PC-9 (cell line): Measurements from ENCODE around the gene HPX. TPM values are rescaled to one million over a fixed set of nuclear protein-coding genes. Genes with fewer than 3 reads are reported as not detected.

ENCODE experiments used
- BruUV-seq: library from RNA; stranded (reverse); fragments of 400-500 nt; replicated peaks from 2 replicates; lab custom pipeline; 2021; lab: Mats Ljungman, UMichigan
- CTCF ChIA-PET: fragments of 300-600 bp; sonication (Branson Sonifier 250); formaldehyde crosslinking; loops from one replicate; lab custom pipeline; 2022; ENCODE audit warnings: antibody characterized with exemption; lab: Charles Lee
- POLR2A ChIA-PET: fragments of 300-600 bp; sonication (Branson Sonifier 250); formaldehyde crosslinking; loops from one replicate; lab custom pipeline; 2022; ENCODE audit warnings: antibody characterized with exemption; ENCODE audit not compliant: unreplicated experiment; lab: Charles Lee
- DNase-seq, 2 experiments: peaks; one replicate each; pipeline versions ENCODE4 v3.0.0 to v3.0.0-alpha.2; 2015 to 2022; ENCODE audit warnings: mixed read lengths in 1 of 2
- H2AFZ ChIP-seq: fragments of 200-600 bp; sonication (generic); 2 replicates; pipeline ENCODE4 v1.8.1; 2017; ENCODE audit warnings: antibody characterized with exemption
- H3F3A ChIP-seq: fragments of 200-600 bp; sonication (generic); 2 replicates; pipeline ENCODE4 v1.8.1; 2017; ENCODE audit warnings: antibody characterized with exemption, mild to moderate bottlenecking, low read depth; ENCODE audit not compliant: insufficient read depth
- H3K27ac ChIP-seq: fragments of 200-600 bp; sonication (generic); 2 replicates; pipeline ENCODE4 v1.6.1; 2016; ENCODE audit warnings: mixed run types
- H3K27me3 ChIP-seq: fragments of 200-600 bp; sonication (generic); 2 replicates; pipeline ENCODE4 v1.6.1; 2016; ENCODE audit warnings: low read depth, mixed run types; ENCODE audit not compliant: insufficient read depth
- H3K36me3 ChIP-seq: fragments of 200-600 bp; sonication (generic); 2 replicates; pipeline ENCODE4 v1.6.1; 2016; ENCODE audit warnings: low read depth, mixed run types
- H3K4me1 ChIP-seq: fragments of 200-600 bp; sonication (generic); replicated peaks from 2 replicates; pipeline ENCODE4 v1.6.1; 2016; ENCODE audit warnings: mixed run types; ENCODE audit not compliant: insufficient read depth
- H3K4me2 ChIP-seq: fragments of 200-600 bp; sonication (generic); 2 replicates; pipeline ENCODE4 v1.6.1; 2017; ENCODE audit warnings: mixed run types
- H3K4me3 ChIP-seq: fragments of 200-600 bp; sonication (generic); 2 replicates; pipeline ENCODE4 v1.6.1; 2016; ENCODE audit warnings: mixed run types
- H3K79me2 ChIP-seq: fragments of 200-600 bp; sonication (generic); 2 replicates; pipeline ENCODE4 v1.6.1; 2017; ENCODE audit warnings: low read depth, mixed run types
- H3K9me2 ChIP-seq: fragments of 200-600 bp; sonication (generic); 2 replicates; pipeline ENCODE4 v1.8.1; 2017; ENCODE audit warnings: mild to moderate bottlenecking; ENCODE audit not compliant: insufficient read depth
- H3K9me3 ChIP-seq: fragments of 200-600 bp; sonication (generic); 2 replicates; pipeline ENCODE4 v1.8.1; 2016; ENCODE audit warnings: low read depth; ENCODE audit not compliant: insufficient read depth
- H4K20me1 ChIP-seq: fragments of 200-600 bp; sonication (generic); 2 replicates; pipeline ENCODE4 v1.8.1; 2017; ENCODE audit not compliant: insufficient read depth
- EZH2 ChIP-seq: fragments of 200-600 bp; sonication (generic); IDR thresholded peaks from 2 replicates; pipeline ENCODE4 v1.8.0; 2017; ENCODE audit warnings: antibody characterized with exemption, low read depth
- intact Hi-C: fragments of 100-400 bp; cut with micrococcal nuclease; formaldehyde crosslinking; loops from one replicate; pipeline ENCODE4 v1.10.0; 2022; ENCODE audit not compliant: unreplicated experiment
- total RNA-seq: library from RNA; stranded (reverse); gene quantifications from 2 replicates; pipeline ENCODE4 v1.2.3, GENCODE V29; 2021
- TF ChIP-seq, protein P1 (sequence below): fragments of 200-600 bp; sonication (generic); conservative IDR thresholded peaks from 2 replicates; pipeline ENCODE4 v1.6.1; 2017; ENCODE audit warnings: mixed run types, antibody characterized with exemption, mild to moderate bottlenecking, moderate library complexity

HPX gene
- total RNA-seq, 1 experiment from 2014 or later = 0.68 TPM

DNA sequence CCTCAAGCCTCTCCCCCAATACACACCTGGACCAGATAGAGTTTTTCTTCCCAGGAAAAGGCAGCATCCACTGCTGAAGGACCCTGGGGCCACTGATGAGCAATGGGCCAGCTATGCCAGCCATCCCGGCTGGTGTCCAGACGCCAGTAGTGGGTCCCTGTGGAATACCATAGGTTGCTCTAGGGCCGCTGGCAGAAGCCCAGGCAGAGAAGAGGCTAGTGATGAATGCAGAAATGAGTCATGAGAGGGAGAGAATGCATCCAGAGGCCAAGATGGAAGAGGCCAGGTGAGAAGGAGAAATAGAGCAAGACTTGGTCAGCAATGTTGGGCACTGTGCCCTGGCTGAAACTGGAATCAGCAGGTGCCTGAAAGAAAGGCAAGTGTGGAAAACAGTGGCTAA, 8.9 kb downstream of the HPX start:
- Histone ChIP-seq H3K79me2 (no peaks in the 10 kb centered on the region), H3K4me3 (no peak overlapping the region), H2AFZ (no peak overlapping the region), H3K4me2 (no peak overlapping the region), H4K20me1 (no peaks in the 10 kb centered on the region), H3K9me3 (no peaks in the 10 kb centered on the region), H3F3A (no peaks in the 10 kb centered on the region), H3K36me3 (no peaks in the 10 kb centered on the region), H3K27me3 (no peaks in the 10 kb centered on the region), H3K27ac (no peak overlapping the region), H3K4me1 (0 out of 2 replicates have a peak, but pooled peaks cover 3% of the 10 kb centered on the region), H3K9me2 (no peaks in the 10 kb centered on the region)
- ChIA-PET CTCF (no interaction called here), POLR2A (no interaction called here)
- peak; percentile 78 to 83 for DNase-seq
- intact Hi-C loops = loop anchor here (2.0 kb wide), 1 partner anchor 43 kb away; no protein-coding TSS in a partner anchor
- no TSS peak for BruUV-seq
- no peak for TF ChIP-seq EZH2
- TF ChIP-seq, protein P1, sequence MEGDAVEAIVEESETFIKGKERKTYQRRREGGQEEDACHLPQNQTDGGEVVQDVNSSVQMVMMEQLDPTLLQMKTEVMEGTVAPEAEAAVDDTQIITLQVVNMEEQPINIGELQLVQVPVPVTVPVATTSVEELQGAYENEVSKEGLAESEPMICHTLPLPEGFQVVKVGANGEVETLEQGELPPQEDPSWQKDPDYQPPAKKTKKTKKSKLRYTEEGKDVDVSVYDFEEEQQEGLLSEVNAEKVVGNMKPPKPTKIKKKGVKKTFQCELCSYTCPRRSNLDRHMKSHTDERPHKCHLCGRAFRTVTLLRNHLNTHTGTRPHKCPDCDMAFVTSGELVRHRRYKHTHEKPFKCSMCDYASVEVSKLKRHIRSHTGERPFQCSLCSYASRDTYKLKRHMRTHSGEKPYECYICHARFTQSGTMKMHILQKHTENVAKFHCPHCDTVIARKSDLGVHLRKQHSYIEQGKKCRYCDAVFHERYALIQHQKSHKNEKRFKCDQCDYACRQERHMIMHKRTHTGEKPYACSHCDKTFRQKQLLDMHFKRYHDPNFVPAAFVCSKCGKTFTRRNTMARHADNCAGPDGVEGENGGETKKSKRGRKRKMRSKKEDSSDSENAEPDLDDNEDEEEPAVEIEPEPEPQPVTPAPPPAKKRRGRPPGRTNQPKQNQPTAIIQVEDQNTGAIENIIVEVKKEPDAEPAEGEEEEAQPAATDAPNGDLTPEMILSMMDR = no peak

DNA sequence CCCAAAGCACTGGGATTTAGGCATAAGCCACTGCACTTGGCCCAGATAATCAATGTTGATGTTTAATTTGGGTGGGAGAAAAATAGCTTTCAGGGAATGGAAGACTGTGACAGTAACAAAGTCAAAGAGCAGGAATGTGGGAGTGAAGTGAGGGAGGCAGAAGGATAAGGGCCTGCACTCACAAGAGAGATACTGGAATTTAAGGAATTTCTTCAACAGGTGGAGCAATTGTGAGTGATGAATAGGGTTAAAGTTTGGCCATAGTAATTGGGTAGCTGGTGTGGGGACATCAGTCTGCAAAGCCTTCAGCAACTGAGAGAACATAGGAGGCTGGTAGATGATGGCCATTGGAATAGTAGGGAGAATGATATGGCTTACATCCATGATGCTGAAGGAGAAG, 13.3 kb downstream of the HPX start:
- DNase-seq = no peak
- TF ChIP-seq, protein P1 = no peak
- no peak for TF ChIP-seq EZH2
- Histone ChIP-seq H3K27ac (no peak overlapping the region), H3K79me2 (no peaks in the 10 kb centered on the region), H3K9me3 (no peaks in the 10 kb centered on the region), H3K4me3 (no peak overlapping the region), H3K9me2 (no peaks in the 10 kb centered on the region), H3K4me1 (0 out of 2 replicates have a peak, but pooled peaks cover 3% of the 10 kb centered on the region), H2AFZ (no peak overlapping the region), H3K36me3 (no peaks in the 10 kb centered on the region), H3K27me3 (0 out of 2 replicates have a peak, but pooled peaks cover under 1% of the 10 kb centered on the region), H3K4me2 (no peak overlapping the region), H3F3A (no peaks in the 10 kb centered on the region), H4K20me1 (no peaks in the 10 kb centered on the region)
- no TSS peak for BruUV-seq
- ChIA-PET POLR2A (no interaction called here), CTCF (no interaction called here)
- intact Hi-C loops = no loop called here

DNA sequence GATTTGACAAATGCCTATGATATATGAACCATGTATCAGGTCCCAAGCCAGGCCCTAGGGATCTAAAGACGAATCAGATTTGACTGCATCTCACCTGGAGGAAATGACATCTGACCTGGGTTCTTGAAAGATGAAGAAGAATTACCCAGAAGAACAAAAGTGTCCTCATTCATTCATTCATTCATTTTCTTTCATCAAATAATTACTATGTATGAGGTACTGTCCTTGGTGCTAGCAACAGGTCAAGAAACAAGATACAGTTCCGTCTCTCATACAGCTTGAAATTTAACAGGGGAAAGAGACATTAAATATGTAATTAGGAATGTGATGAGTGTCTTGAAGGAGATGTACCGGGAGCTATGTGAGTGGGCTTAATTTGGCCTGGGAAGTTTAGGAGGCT, 20.1 kb downstream of the HPX start:
- Histone ChIP-seq H3K36me3 (no peaks in the 10 kb centered on the region), H3K4me3 (no peak overlapping the region), H3K9me3 (no peaks in the 10 kb centered on the region), H3K27ac (no peak overlapping the region), H3K9me2 (no peaks in the 10 kb centered on the region), H3K79me2 (no peaks in the 10 kb centered on the region), H3K4me2 (no peak overlapping the region), H2AFZ (no peak overlapping the region), H3K4me1 (no peaks in the 10 kb centered on the region), H3K27me3 (peaks cover 21% of the 10 kb centered on the region; the same call in 1 of the 2 replicates), H4K20me1 (no peaks in the 10 kb centered on the region), H3F3A (no peaks in the 10 kb centered on the region)
- ChIA-PET POLR2A (interaction anchor here (0.7 kb wide), 1 partner anchor 74 kb away, joined by 3 read pairs; no protein-coding TSS in a partner anchor), CTCF (no interaction called here)
- TF ChIP-seq, protein P1 = no peak
- TF ChIP-seq EZH2 = no peak
- intact Hi-C loops = no loop called here
- no peak for DNase-seq
- BruUV-seq = no TSS peak
